IPS DF 4.7 (cell line): ENCODE results near the gene BTBD1.

ENCODE experiments used
- DNase-seq: peaks from one replicate; pipeline ENCODE4 v3.0.0-alpha.2; 2013; ENCODE audit warnings: low spot score; ENCODE audit errors: extremely low read depth

BTBD1 gene

DNA sequence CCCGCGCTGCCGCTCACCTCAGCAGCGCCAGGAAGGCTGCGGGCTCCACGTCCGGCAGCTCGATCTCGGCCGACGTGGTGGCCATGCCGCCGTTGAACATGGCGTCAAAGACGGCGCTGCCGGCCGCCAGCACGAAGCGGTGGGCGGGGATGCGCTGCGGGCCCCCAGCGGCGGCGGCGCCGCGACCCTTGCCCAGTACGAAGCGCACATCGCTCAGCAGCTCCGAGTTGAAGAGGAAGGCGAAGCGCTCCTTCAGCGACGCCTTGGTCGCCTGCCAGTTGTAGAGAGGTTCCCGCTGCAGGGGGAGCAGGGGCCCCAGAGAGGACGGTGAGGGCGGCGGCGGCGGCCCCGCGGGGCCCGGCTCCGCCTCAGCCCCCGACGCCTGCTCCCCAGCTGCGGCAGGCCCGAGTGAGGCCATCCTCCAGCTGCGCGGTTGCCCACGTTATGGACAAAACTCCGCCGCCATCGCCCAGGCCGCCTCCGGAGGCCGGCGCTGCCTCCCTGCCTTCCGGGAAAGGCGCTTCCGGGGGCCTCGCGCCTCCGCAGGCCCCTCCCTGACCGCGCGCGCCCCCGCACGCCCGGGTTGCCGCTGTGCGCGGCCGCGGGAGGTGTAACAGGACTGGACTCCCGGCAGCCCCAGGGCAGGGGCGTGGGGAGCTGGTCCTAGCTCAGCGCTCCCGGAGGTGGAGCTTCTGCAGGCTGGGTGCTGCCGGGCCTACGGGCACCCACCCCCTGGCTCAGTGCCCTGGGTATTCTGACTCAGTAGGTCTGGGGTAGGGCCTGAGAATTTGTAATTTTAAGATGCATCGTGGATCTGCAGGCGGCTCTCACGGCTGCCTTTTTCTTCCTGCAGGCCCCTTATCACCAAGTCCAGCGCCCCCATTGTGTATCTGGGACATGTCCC lies at the start of gene BTBD1:
TSS of gene BTBD1 (minus strand) at position 519 of the 904 bp plus-strand sequence. CDS start at position 418, 101 bp downstream.
- DNase-seq, result no peak

DNA sequence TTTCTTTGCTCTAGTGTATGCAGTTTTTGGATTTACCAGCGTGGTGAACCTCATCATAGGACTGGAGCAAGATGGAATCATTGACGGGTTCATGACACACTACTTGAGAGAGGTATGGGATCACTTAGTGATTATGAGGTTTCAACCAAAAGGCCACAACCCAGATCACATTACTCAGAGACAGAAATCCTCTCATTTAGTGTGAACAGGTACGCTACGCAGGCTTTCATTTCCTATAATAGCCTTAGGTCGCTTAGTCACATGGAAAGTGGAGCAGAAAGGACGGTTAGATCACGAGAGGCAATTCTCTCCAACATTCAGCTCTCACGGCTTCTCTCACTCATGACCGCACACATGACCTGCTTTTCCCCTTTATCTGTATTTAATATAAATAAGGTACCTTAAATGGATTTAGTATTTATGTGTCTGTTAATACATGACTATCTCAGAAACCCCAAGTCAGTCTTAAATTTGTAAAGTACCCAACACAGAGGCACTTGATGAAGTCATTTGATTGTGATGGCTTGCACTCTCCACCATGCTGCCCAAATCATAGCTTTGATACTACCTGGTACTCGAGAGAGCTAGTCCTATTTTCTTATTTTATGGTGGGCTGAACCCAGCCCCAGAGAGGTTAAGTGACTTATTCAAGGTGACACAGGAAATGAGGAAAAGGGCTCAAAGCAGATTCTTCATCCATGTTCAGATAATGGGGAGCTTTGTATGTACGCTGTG lies 48.9 kb upstream of the BTBD1 start:
- DNase-seq, result no peak

DNA sequence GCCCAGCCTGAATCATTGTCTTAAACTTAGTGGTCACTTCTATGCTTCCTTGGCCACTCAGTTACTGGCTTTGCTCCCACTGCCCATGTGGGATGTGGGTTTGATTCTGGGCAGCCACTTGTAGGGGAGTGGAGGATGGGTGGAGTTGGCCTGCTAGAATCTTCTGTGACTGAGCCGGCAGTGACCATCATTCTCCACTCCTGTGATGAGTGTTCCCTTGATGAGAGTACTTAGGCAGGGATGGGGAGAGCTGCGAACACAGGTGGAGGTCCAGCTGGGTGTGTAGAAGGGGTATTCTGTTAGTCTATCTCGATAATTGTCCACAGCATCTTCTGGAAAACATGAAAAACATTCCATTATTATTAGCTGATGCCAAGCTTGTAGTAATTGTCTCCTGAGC lies 48.4 kb upstream of the BTBD1 start:
- DNase-seq, result no peak

DNA sequence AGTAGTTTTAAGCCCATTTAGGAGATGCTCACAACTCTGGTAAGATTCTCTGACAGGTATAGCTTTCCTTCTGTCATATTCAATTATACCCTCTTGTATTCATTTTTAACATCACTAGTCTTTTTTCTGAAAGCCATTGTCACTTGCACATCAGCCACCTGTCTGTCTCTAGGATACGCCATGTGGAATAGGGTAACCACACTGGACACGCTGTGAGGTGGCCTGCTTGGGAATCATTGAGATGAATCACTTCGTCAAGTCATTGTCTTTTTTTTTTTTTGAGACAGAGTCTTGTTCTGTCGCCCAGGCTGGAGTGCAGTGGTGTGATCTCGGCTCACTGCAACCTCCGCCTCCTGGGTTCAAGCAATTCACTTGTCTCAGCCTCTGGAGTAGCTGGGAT lies 47.8 kb upstream of the BTBD1 start:
- no peak for DNase-seq

DNA sequence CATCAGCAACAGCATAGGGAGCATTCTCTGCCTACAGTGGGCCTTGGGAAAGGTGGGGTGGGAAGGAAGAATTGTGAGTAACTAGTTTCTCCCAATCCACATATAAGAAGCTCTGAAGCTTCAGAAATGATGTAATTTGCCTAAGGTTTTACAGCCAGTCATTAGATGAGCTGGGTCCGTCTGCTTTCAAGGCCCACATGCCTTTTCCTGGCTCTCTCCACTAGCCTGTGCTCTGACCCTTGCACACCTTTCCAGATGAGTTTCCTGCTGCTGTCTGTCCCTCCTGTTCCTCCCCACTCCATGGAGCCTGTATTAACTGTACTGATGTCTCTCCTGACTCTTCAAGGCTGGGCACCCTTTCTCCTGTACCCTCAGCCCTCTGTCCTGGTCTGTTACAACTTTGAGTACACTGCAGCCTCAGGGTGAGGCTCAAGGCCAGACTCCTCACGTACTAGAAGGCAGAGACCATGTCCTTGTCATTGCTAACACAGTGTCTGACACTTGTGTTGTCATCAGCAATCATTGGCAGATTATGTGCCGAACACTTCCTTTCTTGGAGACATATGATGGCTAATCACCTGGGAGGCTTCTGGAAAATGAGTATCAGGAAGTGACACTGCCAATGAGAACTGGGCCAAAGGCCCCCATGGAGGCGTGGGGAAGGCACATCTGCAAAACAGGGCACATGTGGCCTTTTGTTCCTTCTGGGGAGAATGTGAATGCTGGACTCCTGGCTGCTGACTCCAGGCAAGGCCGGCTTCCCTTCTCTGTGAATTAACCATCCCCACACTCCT lies 47.0 kb upstream of the BTBD1 start:
- DNase-seq, result no peak

DNA sequence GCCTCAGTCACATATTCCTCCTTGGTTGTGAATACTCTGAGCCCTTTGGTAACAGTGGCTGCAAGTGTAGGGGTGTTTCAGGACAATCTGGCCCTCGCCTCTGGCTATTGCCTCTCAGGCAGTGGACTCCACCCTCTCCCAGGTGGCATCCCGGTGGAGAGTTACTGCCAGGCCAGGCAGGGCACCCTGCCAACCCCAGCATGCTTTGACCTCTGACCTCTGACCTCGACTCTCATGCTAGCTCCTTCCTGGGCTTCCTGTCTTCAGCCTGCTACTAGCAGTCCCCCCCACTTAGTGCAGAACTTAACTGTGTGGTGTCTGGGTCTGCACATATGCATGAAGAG lies 45.9 kb upstream of the BTBD1 start:
- DNase-seq, result no peak

DNA sequence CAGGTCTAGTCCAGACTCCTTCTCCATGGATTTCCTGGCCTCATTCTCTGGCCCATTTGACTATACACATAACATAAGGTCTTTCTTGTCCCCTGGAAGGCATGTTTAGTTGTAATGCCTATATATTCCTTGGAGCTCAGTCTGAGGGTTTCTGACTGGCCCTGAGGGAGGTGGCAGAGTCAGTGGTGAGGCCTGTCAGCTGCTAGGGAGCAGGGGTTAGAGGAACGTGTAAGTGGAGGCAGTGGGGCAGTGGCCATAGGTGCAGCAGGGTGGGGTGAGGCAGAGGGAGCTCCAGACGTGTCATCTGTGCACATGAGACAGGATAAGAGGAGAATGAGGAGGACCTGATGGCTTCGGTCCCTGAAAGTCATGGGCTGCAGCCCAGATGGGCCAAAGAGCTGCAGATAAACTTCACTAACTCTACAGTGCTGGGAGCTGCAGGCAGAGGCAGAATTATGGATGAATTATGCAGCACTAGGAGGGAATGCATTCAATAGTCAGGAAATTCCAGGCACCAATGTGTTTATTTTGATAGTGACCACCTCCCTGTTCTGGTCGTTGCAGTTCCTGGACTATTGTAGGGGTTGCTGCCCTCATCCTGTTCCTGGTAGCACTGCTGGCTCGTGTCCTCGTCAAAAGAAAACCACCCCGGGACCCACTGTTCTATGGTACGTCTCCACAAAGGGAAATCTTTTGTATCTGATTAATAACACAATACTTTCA lies 45.3 kb upstream of the BTBD1 start:
- no peak for DNase-seq

DNA sequence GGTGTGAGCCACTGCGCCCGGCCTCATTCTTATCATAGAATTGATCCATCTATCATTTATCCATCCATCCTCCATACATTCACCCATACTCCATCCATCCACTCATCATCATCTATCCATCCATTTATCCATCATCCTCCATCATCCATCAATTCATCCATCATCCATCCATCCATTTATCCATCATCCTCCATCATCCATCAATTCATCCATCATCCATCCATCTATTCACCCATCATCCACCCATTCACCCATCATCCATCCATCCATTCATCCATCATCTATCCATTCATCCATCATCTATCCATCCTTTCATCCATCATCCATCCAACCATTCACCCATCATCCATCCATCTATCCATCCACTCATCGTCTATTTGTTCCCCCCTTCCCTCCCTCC lies 44.1 kb upstream of the BTBD1 start:
- DNase-seq, result no peak

DNA sequence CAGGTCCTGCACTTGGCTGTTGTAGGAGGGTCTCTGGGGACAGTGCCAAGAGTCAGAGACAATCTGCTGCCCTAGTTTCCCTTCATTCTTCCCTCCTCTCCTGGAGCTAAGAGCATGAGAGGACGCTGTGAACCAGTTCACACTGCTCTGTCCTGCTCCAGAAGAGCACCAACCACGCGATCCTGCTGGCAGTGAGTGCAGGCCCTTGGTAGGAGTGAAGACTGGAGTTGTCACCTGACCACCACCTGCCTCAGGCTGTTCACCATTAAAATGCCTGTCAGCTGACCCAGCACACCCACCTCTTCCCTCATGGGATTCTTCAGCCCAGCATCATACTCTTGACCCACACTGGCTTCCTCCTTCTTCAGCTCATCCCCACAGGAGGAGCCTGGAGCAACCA lies 43.3 kb upstream of the BTBD1 start:
- DNase-seq, result no peak

DNA sequence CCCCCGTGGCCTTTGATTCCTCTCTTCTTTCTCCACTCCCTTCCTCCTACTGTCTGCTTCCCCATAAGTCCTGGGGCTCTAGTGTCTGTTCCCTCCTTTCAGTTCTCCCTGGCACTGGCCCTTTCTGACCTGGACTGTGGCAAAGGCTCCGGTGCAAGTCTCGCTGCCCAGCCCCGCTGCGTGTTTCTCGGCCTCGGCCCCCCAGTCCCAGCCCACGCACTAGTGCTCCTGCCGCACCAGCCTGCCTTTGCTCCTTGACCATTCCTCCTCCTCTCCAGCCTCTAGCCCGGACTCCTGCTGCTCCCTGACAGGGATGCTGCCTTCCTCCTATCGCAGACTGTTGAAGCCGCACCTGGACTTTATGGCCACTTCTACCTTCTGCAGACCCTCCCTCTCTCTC lies 42.5 kb upstream of the BTBD1 start:
- DNase-seq, result no peak

DNA sequence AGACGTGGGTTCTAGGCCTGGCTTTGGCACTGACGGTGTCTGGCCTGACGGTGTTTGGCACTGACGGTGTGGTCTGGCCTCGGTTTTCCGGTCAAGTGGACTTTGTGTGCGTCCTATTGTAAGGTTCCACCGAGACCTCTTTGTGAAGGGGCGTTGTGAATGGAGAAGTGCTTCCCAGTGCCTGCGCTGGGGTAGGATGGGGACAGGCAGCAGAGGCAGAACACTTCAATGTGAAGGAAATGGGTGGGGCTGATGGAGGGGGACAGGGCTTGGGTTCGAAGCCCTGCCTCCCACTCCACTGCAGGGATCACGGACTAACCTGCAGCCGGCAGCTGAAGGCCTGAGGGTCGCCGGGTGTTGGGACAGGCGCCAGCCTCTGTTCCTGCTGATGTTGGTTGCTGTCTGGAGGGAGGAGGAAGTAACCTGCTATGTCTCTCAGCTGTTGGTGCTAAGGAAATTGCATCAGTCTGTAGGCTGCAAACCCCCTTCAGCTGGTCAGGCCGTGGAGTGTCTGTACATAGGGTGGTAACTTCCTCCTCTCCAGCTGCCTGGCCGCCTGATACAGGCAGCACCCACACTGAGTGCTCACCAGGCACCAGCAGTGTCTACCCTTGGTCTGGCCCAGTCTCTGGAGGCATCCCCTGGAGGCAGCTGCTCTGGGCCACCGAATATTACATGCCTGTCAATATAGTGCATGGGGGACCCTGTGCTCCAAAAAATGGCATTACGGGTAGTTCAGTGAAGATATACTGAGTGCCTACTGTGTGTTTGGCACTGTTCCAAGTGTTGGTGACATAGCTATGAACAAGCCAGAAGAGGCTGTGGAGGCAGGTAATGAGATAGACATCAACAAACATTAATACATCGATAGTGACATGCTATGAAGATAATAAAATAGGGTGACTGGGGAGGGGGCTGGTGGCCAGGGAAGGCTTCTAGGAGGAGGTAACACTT lies 41.5 kb upstream of the BTBD1 start:
- no peak for DNase-seq

DNA sequence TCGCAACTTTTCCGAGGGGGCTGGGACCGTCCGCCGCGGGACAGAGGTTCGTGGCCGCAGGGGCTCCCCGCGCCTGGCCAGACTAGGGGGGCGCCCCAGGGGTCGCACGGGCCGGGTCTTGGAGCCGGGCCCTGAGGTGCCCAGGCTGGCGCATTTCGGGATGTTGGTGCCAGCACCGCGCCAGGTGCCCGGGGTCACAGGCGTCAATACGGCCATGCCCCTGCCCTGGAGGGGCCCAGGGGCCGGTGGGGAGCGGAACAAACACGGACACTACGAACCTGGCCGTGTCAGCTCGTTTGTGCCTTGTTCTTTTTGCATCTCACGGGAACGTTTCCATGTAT lies 40.8 kb upstream of the BTBD1 start:
- DNase-seq, result no peak

DNA sequence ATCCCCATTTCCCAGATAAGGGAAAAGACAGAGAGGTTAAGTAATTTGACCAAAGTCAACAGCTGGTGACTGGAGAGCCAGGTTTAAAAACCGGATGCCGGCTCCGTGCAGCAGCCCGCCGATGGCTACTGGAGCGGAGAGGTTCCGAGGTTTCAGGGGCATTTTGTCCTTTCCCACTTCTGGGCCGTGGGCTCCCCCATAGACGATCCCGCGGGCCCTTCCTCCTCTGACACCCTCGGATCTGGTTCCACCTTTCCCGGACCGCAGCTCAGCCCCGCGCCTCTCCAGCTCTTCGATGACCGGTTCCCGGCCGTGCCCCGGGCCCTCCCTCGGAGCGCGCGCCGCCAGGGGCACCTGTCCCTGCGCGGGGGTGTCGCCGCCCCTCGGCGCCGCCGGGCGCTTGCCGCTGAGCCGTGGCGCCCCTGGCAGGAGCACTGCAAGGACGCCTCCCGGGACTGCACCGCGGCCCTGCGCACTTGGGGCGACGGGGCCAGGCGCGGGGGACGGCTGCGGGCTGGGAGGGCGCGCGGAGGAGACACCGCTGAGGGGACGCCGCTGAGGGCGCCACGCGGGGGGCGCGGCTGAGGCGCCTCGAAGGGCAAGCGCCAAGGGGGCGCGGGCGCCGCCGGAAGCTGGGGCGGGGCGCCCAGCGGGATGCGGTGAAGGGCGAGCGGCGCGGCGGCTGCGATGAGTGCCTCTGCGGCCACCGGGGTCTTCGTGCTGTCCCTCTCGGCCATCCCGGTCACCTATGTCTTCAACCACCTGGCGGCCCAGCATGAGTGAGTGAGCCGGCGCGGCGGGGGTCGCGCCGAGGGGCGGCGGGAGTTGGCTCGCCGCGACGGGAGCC lies 40.2 kb upstream of the BTBD1 start, which contains the start of gene TM6SF1:
TSS of gene TM6SF1 (plus strand) at position 652 of the 847 bp plus-strand sequence. CDS start at position 688, 36 bp downstream.
- no peak for DNase-seq

DNA sequence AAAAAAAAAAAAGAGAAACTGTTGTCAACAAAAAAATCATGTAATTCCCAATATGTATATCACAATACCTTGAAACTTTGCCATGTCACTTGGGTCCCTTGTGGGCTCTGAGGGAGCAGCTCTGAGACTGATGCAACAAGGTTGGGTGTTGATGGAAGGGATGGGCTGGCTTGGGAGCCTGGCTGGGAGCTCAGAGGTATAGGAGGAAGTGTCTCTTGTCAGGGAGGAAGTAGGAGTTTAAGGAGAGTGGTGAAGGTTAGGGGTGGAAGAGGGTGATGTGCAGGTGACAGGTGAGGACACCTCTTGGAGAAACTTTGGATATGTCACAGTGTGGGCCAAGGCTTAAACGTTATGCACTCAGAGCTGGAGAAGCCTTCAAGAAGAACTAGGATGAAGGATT lies 38.4 kb upstream of the BTBD1 start:
- no peak for DNase-seq

DNA sequence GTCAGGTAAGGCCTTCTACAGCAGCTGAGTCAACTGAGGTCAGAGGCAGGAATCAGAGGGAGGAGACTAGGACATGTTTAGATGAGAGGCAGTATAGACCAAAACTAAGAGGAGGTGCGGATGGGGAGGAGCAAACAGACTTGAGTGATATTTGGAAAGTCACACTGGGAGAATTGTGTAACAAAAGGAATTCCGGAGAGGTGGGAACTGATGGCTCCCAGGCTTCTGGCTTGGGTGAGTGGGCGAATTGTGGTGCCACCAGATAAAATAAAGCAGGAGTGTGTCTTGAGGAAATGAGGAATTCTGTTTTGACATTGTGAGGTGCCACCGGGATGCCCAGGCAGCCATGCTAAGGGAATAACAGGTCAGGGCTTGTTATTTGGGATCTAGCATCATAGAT lies 37.1 kb upstream of the BTBD1 start:
- DNase-seq, result no peak

DNA sequence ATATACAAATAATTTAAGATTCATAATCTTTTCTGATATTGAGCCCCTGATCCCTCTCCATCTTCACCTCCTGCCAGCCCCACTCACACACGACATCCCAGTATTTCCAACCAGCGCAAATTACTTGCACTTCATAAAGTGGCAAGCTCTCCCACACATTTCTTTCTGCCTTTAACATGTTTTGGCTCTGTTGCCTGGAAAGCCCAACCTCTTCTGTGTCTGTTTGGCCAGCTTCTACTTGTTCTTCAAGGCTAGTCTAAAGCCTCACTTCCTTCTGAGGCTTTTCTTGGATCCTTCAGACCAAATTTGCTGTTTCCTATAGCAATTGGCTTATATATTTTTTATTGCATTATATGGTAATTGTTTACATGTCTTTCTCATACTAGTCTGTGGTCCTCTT lies 35.3 kb upstream of the BTBD1 start:
- DNase-seq, result no peak

DNA sequence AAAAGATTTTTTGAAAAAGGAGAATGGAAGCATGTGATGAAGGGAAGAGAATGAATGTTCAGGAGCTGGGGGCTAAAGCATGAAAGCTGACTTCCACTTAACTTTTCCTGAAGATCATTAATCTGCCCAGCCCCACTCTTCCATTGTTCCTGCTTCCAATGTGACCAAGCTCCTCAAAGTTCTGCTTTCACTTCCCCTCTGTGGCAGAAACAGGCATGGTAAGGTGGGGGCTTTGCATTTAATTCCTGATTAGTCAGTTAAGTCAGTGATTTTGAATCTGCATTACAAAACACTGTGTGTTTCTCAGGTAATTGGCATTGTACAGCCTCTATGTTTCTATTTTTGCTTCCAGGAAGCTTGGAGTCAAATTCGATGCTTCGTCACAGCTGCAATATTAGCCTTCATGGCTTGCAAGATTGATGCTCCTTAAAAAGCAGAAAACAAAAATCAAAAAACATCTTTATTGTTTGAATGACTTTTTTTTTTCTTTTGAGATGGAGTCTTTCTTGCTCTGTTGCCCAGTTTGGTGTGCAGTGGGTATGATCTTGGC lies 33.1 kb upstream of the BTBD1 start:
- DNase-seq, result no peak

DNA sequence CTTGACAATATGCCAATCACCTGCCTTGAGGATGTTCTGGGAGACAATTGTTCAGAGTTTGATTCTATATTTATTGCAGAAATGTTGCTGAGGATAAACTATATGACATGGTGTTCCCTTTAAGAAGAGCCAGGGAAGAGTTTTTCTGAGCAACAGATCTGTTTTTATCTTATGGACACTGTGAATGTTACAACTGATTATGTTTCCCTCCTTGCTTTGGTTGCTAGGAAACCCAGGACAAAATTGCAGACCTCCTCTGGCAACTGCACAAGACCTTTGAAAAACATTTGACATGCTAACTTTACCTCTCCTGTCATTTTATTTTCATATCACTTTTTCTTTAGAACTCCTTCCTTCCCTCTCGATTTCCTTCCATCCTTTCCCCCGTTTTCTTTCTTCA lies 32.2 kb upstream of the BTBD1 start:
- no peak for DNase-seq

DNA sequence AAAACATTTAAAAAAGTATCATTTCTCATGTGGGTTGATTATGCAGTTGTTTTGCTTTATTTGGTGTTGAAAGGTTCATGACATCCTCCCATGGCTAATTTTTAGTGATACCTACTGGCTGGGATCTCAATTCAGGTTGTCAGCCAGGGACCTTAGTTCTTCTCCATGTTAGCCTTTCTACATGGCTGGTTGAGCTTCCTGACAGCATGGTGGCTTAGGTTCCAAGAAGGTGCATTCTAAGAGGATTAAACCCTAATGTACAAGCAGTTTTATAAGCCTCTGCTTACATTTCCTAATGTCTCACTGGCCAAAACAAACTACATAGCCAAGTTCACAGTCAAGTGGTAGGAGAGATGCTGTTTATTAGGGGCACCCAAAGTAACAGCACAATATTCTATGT lies 31.0 kb upstream of the BTBD1 start:
- DNase-seq, result no peak
